Gastrocnemius medialis (tissue), 4 donors: ENCODE results near the gene PDCD1LG2.

ENCODE experiments used
- CTCF ChIP-seq, 5 experiments: fragments of 450-650 bp in 3 of 5; fragments of 200-600 bp in 2 of 5; sonication (generic) in 2 of 5; IDR thresholded peaks in 4 of 5; conservative IDR thresholded peaks in 1 of 5; 1 replicate in 4 of 5; 2 replicates in 1 of 5; pipeline ENCODE4 v1.5.1; 2016 to 2019; ENCODE audit warnings: antibody characterized with exemption in 5 of 5, mild to moderate bottlenecking in 3 of 5, moderate library complexity in 3 of 5
- POLR2A ChIP-seq, 2 donors: fragments of 450-650 bp; IDR thresholded peaks; one replicate each; pipeline ENCODE4 v1.6.1; 2017; ENCODE audit warnings: antibody characterized with exemption in 2 of 2, mild to moderate bottlenecking in 2 of 2, moderate library complexity in 2 of 2

GRCh38 chr9:5556101-5556705 lies 45.9 kb downstream of the PDCD1LG2 start:
- TF ChIP-seq CTCF (IDR thresholded peaks at IDR 0.05 in 4 of 5, conservative IDR thresholded peaks at IDR 0.05 in 1 of 5) (no peak), POLR2A (IDR thresholded peaks at IDR 0.05) (no peak)
